Stimulated activated CD4-positive, alpha-beta T cell treated with anti-CD3 and anti-CD28 coated beads, Interleukin-1b, Interleukin-23, amount 100 ng/mL, for 48 hours (primary cell): ENCODE measurements around the gene MON1B.
"Not testable (repeated sequence)": the region's sequence is repeated elsewhere in the genome, so short reads cannot be mapped to it uniquely, and the experiment has no call there.

Source experiments
- DNase-seq: peaks from one replicate; pipeline ENCODE4 v3.0.0-alpha.2; 2020

MON1B gene

GRCh38 chr16:77190478-77191258 is at the start of gene MON1B:
MON1B (plus strand) TSS chr16:77191190; CDS start chr16:77191486, 296 bp downstream.
- DNase-seq = peak; percentile 95

- no peak for DNase-seq
These were observed 47.6 kb upstream of the MON1B start for GRCh38 chr16:77143364-77143763.

GRCh38 chr16:77148121-77148520 is 42.9 kb upstream of the MON1B start:
- no peak for DNase-seq

DNA sequence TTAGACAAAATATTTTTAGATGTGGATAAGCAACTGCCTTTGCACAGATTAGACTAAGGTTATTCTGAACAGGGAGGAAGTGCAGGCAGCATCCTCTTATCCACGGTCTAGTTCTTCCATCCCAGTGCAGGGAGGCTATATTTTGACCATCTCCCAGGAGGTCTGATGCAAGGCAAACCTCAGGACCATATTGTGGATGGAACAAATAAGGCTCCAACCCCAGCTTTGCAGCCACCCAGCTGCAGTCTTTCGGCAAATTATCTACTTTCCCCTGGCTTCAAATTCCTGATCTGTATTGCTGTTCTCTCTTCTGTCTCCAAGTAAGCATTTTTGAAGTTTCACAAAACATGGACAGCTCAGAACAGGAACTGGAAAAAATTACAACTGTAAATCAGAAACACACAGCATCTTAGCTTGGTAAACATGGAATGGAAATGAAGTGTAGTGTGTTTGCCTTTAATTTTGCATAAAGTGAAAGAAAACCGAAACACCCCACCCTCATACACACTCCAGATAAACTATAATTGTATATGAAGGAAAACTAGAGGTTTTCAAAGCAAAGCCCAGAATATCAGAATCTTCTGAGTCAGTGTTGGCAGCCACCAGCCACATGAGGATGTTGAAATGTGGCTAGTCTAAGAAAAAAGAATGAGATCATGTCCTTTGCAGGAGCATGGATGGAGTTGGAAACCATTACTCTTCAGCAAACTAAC is 33.5 kb upstream of the MON1B start:
- no peak for DNase-seq

- no peak for DNase-seq
These were observed 32.7 kb upstream of the MON1B start for GRCh38 chr16:77158293-77158692.

- no peak for DNase-seq
These were observed 26.0 kb upstream of the MON1B start for GRCh38 chr16:77165006-77165405.

- DNase-seq = not testable (repeated sequence)
These were observed 25.3 kb upstream of the MON1B start for GRCh38 chr16:77165536-77166236.

DNA sequence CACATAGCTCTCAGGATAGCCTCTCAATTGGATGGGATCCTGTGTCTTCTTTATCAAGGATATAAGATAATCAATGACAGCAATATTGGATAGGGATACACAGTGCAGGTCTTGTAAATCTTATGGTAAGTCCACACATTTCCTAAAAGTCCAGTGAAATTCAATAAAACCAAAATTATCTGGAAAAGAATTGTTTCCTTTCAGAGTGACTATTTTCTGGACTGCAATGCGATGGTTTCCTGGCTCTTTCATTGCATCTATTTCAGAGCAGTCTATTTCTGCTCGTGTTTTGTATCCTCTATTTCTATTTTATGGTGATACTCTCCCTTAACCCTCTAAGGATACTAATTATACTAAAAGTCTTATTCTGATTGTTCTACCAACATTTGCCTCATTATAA is 24.3 kb upstream of the MON1B start:
- no peak for DNase-seq

- no peak for DNase-seq
These were observed 22.1 kb upstream of the MON1B start for GRCh38 chr16:77168901-77169300.

GRCh38 chr16:77169650-77170236 is 21.2 kb upstream of the MON1B start:
- DNase-seq = peak; percentile 46

GRCh38 chr16:77170805-77171204 is 20.2 kb upstream of the MON1B start:
- DNase-seq = no peak

- no peak for DNase-seq
These were observed 19.0 kb upstream of the MON1B start for GRCh38 chr16:77171745-77172635.

GRCh38 chr16:77172951-77173350 is 18.0 kb upstream of the MON1B start:
- DNase-seq = no peak

- no peak for DNase-seq
These were observed 7.9 kb upstream of the MON1B start for GRCh38 chr16:77183137-77183536.

- DNase-seq = not testable (repeated sequence)
These were observed 4.7 kb upstream of the MON1B start for GRCh38 chr16:77186298-77186697.

GRCh38 chr16:77190190-77190477 is 856 bp upstream of the MON1B start:
- no peak for DNase-seq

DNA sequence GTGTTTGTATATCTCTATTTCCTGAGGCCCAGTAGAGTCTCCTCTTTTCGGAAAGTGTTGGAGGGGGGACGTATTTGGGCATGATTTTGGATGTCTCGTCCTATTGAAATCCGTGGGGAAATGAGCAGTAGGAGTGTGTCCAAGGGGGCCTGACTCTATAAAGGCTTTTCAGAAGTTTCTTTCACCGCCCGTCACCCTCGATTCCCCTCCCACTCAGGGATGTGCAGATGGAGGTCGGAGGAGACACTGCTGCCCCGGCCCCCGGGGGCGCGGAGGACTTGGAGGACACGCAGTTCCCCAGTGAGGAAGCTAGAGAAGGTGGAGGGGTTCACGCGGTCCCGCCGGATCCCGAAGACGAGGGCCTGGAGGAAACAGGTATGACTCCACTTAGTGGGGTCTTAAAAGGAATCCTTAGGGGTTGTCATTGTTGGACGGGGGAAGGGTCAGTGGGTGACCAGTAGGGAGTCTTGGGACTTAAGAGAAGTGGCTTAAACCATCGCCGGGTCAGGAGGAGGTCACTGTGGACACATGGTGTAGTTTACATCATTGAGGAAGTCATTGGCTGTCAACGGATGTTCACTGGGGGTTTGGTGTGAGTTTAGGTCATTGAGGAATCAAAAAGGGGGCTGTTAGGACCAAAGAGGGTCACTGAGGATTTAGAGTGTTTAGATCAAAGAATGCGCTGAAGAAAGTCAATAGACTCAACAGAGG is 424 bp downstream of the MON1B start:
- DNase-seq = no peak

GRCh38 chr16:77193377-77193776 is 2.4 kb downstream of the MON1B start:
- DNase-seq = no peak

GRCh38 chr16:77194295-77195231 is 3.6 kb downstream of the MON1B start:
- no peak for DNase-seq

- no peak for DNase-seq
These were observed 4.4 kb downstream of the MON1B start for GRCh38 chr16:77195411-77195810.

DNA sequence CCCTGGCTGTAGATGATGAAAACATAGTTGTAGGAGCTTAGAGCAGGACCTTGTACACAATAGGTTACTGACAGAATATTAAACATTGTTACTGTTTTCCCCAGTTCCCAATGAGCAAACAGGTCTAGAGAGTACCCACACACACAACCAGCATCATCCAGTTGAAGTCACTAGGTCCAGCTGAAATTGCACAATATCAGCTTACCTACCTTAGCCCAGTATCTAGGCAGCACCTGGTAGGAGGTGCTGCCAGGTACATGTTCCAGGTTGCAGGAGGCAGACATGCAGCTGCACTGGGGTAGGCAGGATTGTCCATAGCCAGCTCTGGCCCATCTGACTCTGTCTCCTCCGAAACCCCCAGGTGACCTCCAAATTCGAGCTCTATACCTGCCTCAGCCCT is 6.8 kb downstream of the MON1B start:
- no peak for DNase-seq
